Kidney epithelial cell (primary cell): ENCODE measurements around the gene RNF130. TPM values are rescaled to one million over a fixed set of nuclear protein-coding genes. Genes with fewer than 3 reads are reported as not detected.

Source experiments
- DNase-seq: peaks from one replicate; pipeline ENCODE4 v3.0.0-alpha.2; 2010; ENCODE audit warnings: low read depth
- H3K27me3 ChIP-seq: 2 replicates; pipeline ENCODE4 v1.6.0; 2011; ENCODE audit warnings: low read length; ENCODE audit not compliant: control insufficient read depth, insufficient read depth
- H3K36me3 ChIP-seq: 2 replicates; pipeline ENCODE4 v1.5.1; 2011; ENCODE audit warnings: low read length; ENCODE audit not compliant: control insufficient read depth, insufficient read depth
- H3K4me3 ChIP-seq: 2 replicates; pipeline ENCODE4 v1.5.1; 2011; ENCODE audit warnings: low read depth, mild to moderate bottlenecking, control low read depth, low read length
- total RNA-seq: library from RNA; depleted of rRNA; stranded (reverse); fragments of >200 nt; gene quantifications from 2 replicates; pipeline ENCODE4 v1.2.3, GENCODE V29; 2015
- TF ChIP-seq, protein P1 (sequence below): IDR thresholded peaks from 2 replicates; pipeline ENCODE4 v1.5.1; 2011; ENCODE audit warnings: mild to moderate bottlenecking, moderate library complexity, low read length, control low read depth, inconsistent platforms; ENCODE audit not compliant: insufficient read depth, poor library complexity, severe bottlenecking

RNF130 gene
- total RNA-seq, 1 donor from 2014 or later = 42.0 TPM

DNA sequence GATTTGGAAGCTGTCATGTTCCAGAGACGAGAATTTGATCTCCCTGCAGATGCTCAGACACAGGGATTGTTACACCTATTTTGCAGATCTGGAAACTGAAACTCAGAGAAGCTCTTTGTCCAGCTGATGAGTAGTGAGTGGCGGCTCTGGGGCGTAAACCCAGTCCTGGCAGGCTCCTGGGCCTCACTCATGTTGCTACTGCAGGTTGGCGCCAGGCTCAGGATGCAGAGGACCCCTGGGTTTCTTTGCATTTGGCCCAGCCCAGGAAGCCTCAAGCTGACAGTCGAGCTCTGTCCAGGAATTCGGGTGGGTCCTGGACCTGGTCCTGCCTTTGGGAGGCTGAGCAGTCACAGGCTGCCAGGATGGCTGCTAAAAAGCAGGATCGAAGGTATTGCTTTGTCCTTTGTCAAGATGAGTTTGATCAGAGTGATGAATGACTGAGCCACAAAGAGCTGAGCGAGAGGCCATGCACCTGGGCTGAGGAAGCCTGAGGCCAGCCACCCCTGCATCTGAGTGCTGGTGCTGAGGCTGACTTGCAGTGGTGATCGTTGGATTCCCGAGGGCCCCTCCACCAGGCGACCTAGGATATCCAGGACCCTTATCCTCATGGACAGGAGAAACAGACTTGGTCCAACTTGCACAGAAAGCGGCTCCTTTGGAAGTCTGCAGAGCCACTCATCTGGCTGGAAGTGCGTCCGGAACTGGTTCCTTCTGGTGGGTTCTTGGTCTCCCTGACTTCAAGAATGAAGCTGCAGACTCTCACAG, 8.3 kb upstream of the RNF130 start:
- DNase-seq = no peak
- Histone ChIP-seq H3K27me3 (peaks cover 5% of the 10 kb centered on the region), H3K4me3 (no peak overlapping the region), H3K36me3 (no peaks in the 10 kb centered on the region)
- TF ChIP-seq, protein P1, sequence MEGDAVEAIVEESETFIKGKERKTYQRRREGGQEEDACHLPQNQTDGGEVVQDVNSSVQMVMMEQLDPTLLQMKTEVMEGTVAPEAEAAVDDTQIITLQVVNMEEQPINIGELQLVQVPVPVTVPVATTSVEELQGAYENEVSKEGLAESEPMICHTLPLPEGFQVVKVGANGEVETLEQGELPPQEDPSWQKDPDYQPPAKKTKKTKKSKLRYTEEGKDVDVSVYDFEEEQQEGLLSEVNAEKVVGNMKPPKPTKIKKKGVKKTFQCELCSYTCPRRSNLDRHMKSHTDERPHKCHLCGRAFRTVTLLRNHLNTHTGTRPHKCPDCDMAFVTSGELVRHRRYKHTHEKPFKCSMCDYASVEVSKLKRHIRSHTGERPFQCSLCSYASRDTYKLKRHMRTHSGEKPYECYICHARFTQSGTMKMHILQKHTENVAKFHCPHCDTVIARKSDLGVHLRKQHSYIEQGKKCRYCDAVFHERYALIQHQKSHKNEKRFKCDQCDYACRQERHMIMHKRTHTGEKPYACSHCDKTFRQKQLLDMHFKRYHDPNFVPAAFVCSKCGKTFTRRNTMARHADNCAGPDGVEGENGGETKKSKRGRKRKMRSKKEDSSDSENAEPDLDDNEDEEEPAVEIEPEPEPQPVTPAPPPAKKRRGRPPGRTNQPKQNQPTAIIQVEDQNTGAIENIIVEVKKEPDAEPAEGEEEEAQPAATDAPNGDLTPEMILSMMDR = no peak

DNA sequence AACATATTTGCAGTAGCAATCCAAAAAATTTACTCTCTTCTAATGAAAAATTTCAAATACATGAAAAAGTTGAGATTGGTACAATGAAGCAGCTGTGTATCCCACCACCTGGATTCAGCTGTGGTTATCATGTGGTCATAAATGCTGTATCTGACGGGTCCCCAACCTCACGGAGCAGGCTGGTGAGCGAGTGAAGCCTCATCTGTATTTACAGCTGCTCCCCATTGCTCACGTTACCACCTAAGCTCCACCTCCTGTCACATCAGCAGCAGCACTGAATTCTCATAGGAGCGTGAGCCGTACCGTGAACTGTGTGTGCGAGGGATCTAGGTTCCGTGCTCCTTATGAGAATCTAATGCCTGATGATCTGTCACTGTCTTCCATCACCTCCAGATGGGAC, 6.8 kb upstream of the RNF130 start:
- H3K36me3 ChIP-seq = no peaks in the 10 kb centered on the region
- DNase-seq = no peak
- TF ChIP-seq, protein P1 = no peak
- H3K4me3 ChIP-seq = no peak overlapping the region
- H3K27me3 ChIP-seq = no peaks in the 10 kb centered on the region

DNA sequence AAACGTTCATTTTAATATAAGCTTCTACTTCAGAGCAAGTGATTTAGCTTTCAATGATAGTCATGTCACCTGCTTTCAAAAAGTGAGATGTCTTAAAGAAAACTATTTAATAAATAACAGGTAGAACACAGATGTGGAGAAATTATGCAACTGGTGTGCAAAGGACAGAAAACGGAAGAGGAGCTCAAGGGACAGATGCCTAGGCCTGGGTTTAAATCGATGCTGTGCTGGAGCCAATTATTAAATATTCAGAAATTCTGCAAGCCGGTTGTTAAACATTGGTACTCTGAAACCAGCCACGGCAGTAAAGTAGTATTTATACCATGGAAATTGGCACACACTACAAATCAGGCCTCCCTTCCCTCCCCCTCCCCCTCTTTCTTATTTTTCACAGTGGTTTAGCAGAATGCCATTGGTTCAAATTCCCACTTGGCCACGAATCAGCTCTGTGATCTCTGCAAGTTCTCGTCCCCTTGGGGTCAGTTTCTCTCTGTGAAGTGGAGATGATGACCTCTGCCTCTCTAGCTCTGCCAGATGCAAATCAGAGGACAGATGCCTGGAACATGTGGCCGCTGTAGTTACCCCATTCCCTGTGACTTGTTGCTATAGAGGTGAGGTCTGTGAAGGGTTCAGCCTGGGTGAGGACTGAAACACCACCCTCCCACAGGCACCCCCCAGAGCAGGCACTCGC, 6.2 kb upstream of the RNF130 start:
- H3K36me3 ChIP-seq = no peaks in the 10 kb centered on the region
- no peak for DNase-seq
- H3K4me3 ChIP-seq = no peak overlapping the region
- peaks cover under 1% of the 10 kb centered on the region for H3K27me3 ChIP-seq
- TF ChIP-seq, protein P1 = no peak

DNA sequence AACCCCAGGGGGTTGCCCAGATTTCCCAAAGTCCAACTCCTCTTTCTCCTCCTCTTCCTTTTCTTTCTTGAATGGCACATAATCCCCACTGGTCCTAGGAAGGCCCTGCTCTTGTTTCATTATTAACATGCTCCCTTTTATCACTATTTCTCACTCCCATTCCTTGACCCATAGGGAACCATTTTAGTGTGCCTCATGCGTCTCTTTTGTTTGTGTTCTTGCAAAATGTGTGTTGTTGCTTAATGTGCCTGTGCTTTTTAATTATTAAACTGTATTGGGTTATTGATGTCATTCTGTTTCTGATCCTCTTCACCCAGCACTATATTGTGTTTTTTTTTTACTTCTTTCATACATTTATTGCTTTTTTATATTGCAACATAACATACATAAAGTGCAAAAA, 4.1 kb upstream of the RNF130 start:
- Histone ChIP-seq H3K4me3 (no peak overlapping the region), H3K36me3 (no peaks in the 10 kb centered on the region), H3K27me3 (peaks cover 4% of the 10 kb centered on the region)
- DNase-seq = no peak
- TF ChIP-seq, protein P1 = no peak

DNA sequence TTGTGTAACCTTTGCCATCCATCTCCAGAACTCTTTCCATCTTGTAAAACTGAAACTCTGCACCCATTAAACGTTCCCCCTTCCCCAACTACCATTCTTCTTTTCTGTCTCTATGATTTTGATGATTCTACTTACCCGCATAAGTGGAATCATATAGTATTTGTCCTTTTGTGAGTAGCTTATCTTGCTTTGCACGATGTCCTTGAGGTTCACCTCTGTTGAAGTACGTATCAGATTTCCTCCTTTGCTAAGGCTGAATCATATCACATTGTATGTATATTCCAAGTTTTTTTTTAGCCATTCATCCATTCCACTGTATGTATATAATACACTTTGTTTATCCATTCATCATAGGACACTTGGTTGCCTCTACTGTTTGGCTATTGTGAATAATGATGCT, 2.9 kb upstream of the RNF130 start:
- Histone ChIP-seq H3K4me3 (no peak overlapping the region), H3K36me3 (no peaks in the 10 kb centered on the region), H3K27me3 (peaks cover 4% of the 10 kb centered on the region)
- TF ChIP-seq, protein P1 = no peak
- DNase-seq = no peak
